ENCODE data around the gene WASL. TPM values are rescaled to one million over a fixed set of nuclear protein-coding genes. Genes with fewer than 3 reads are reported as not detected.

Gene WASL
- total and polyA plus RNA-seq, 2 of the 13 experiments (the other 11 are each of a cell fraction or from before 2014, with no cell fraction given) = 7.9 to 12.8 TPM

GRCh38 chr7:123755338-123755737, 6.5 kb upstream of the WASL start:
- H3K27me3 ChIP-seq (ENCODE audit: control insufficient read depth in 1 of 2, insufficient read depth in 2 of 2, low read length in 2 of 2) = no peaks in the 10 kb centered on the region
- no peak overlapping the region for H3K4me2 ChIP-seq (ENCODE audit: low read depth, low read length)
- no peak overlapping the region for H2AFZ ChIP-seq (ENCODE audit: low read length)
- H3K4me3 ChIP-seq (replicated peaks in 1 of 3; ENCODE audit: insufficient read depth in 1 of 3, low read depth in 2 of 3, low read length in 3 of 3) = no peak overlapping the region
- no TSS peak for BruUV-seq (replicated peaks)
- H3K9ac ChIP-seq (ENCODE audit: insufficient read depth, low read depth, low read length) = no peak overlapping the region
- no peak overlapping the region for H3K27ac ChIP-seq (ENCODE audit: extremely low read length, insufficient read depth, low read length)
- no peak for TF ChIP-seq JDP2 (CRISPR knock-in tag; IDR thresholded peaks at IDR 0.05; ENCODE audit: borderline replicate concordance)
- TF ChIP-seq HNF4G (IDR thresholded peaks at IDR 0.05; ENCODE audit: borderline replicate concordance, low read depth, low read length) = no peak
- TF ChIP-seq HNF4G (CRISPR knock-in tag; IDR thresholded peaks at IDR 0.05; ENCODE audit: borderline replicate concordance, low read depth) = no peak
- no peak for TF ChIP-seq PAX8 (CRISPR knock-in tag; IDR thresholded peaks at IDR 0.05; ENCODE audit: borderline replicate concordance)
- TF ChIP-seq ZNF737 (CRISPR knock-in tag; IDR thresholded peaks at IDR 0.05; ENCODE audit: borderline replicate concordance) = no peak
- TF ChIP-seq ZSCAN31 (CRISPR knock-in tag; IDR thresholded peaks at IDR 0.05; ENCODE audit: low read depth) = no peak
- no peak for TF ChIP-seq IKZF5 (CRISPR knock-in tag; IDR thresholded peaks at IDR 0.05)
- TF ChIP-seq POLR2AphosphoS2 (IDR thresholded peaks at IDR 0.05; ENCODE audit: low read depth, low read length) = no peak
- TF ChIP-seq TFDP2 (CRISPR knock-in tag; IDR thresholded peaks at IDR 0.05) = no peak
- TF ChIP-seq SIX4 (CRISPR knock-in tag; IDR thresholded peaks at IDR 0.05) = no peak
- ChIA-PET CTCF (ENCODE audit: low intra/inter-chr PET ratio, low total read pairs) (no interaction called here), POLR2A (no interaction called here)
- FAIRE-seq (no peak), DNase-seq (ENCODE audit: low spot score) (no peak), ATAC-seq (no peak)
- peaks cover under 1% of the 10 kb centered on the region for H3K79me2 ChIP-seq (ENCODE audit: insufficient read depth, low read length)
- 35% methylated on average over 1 of the region's 1 CpG for WGBS (ENCODE audit: low lambda C conversion rate)
- intact Hi-C loops (cut with micrococcal nuclease; ENCODE audit: unreplicated experiment) (no loop called here), in situ Hi-C loops (cut with HindIII; ENCODE audit: extremely low pct_ligation_motif_present, low pct_unique_long_range_greater_than_20kb) (no loop called here)
- no peaks in the 10 kb centered on the region for H4K20me1 ChIP-seq (ENCODE audit: insufficient read depth, low read length)
- H3K9me3 ChIP-seq (ENCODE audit: low read length) = no peaks in the 10 kb centered on the region
- H3K36me3 ChIP-seq (replicated peaks in 1 of 2; ENCODE audit: control insufficient read depth in 1 of 2, insufficient read depth in 2 of 2, low read length in 2 of 2) = no peaks in the 10 kb centered on the region
- H3K4me1 ChIP-seq (ENCODE audit: insufficient read depth, low read length) = peaks cover 4% of the 10 kb centered on the region
